ENCODE results near the gene ATXN7L3B.
A peak's percentile ranks its signal among the peaks of the same experiment; 100 is the strongest.

ATXN7L3B gene

DNA sequence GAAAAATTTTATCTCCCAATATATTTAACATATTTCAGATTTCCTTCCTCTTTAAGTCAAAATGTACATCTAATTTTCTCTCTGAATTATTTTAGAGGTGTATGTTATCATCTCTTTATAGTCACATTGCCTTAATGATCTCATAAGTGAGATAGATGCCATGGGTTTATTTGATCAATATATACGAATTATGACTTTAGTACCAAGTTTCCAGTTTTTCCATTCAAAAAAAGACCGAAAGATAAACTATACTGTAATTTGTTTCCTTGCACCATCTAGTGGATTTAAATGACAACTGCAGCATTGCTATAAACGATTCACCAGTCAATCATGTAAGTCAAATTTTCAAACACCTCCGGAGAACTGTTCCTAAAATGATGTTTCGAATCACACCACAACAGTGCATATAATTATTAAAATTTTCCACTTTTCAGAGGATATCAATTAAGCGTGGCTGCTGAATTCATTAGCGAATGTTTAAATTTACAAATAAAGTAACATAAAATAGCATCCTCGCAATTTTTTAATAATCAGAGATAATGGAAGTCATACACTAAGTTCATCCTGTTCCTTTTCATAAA, 419 bp upstream of the ATXN7L3B start:
- Mint-ChIP-seq H3K36me3 (peaks cover 23% of the 10 kb centered on the region), H3K4me1 (peaks cover 44% of the 10 kb centered on the region), H3K4me3 (peak overlapping the region; percentile 95), H3K27me3 (no peaks in the 10 kb centered on the region), H3K9me3 (no peaks in the 10 kb centered on the region), H3K27ac (peak overlapping the region; percentile 99)
- ATAC-seq = peak; percentile 71

DNA sequence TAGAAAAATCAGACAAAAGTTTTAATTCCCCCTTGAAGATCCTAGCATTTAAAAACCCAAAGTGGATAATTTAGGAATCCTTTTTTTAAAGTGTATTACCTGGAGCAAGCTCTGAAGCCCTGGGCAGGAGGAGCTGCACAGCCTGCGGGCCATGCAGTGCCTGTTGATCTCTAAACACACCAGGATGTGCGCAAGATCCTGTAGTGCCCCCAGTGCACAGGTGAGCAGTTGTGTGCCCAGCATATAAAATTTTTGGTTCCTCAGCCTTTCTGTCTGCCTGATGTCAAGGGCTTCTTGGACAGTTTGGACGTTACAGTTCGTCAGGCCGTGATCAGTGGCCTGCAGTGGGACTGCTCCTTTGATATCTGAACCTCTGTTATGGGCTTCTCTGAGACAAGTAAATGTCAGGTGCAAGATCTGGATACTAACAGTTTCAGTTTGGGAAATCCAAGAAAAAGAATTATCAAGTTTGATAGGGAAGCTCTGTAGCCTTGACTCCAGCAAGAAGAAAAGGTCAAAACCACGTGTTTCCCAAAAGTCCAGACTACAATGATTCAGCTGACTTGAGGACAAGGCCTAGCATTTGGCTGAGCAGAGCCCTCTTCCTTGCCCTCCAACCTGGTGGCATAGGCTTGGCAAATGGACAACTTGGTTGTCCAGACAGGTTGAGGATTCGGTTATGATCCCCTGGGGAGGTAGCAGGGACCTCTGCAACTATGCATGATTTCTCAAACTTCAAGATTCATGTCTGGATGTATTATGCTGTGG, 1.0 kb downstream of the ATXN7L3B start:
- peaks cover 23% of the 10 kb centered on the region for H3K36me3 Mint-ChIP-seq
- no peaks in the 10 kb centered on the region for H3K27me3 Mint-ChIP-seq
- peak; percentile 35 for ATAC-seq
- H3K9me3 Mint-ChIP-seq = no peaks in the 10 kb centered on the region
- H3K4me1 Mint-ChIP-seq = peaks cover 47% of the 10 kb centered on the region
- H3K4me3 Mint-ChIP-seq = peak overlapping the region; percentile 95
- H3K27ac Mint-ChIP-seq = peak overlapping the region; percentile 99

GRCh38 chr12:74539261-74539660, 1.6 kb downstream of the ATXN7L3B start:
- ATAC-seq = no peak
- Mint-ChIP-seq H3K27me3 (no peaks in the 10 kb centered on the region), H3K27ac (peak overlapping the region; percentile 99), H3K36me3 (peaks cover 23% of the 10 kb centered on the region), H3K9me3 (no peaks in the 10 kb centered on the region), H3K4me3 (peak overlapping the region; percentile 95), H3K4me1 (peaks cover 47% of the 10 kb centered on the region)

- H3K27ac Mint-ChIP-seq = peak overlapping the region; percentile 99
- ATAC-seq = no peak
- no peaks in the 10 kb centered on the region for H3K27me3 Mint-ChIP-seq
- no peaks in the 10 kb centered on the region for H3K9me3 Mint-ChIP-seq
- peaks cover 47% of the 10 kb centered on the region for H3K4me1 Mint-ChIP-seq
- H3K4me3 Mint-ChIP-seq = peak overlapping the region; percentile 95
- peaks cover 23% of the 10 kb centered on the region for H3K36me3 Mint-ChIP-seq
Observed at GRCh38 chr12:74539765-74540526, 2.3 kb downstream of the ATXN7L3B start.

DNA sequence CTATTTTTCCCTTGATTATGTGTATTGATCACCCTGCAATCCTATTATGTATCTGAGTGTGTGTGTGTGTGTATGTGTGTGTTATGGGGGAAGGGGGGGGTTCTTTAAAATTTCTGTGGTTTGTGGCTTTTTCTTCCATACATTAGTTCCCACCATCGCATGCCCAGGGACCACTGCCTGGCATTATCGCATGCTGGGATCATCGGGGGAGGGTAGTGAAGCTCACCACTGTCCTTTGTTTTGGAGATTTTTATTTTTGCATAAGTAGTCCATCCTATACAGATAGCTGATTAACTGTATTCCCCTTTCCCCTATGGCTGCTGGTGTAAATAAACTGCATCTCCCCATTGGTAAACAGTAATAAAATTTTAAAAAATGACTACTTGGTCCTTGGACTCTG, 3.4 kb downstream of the ATXN7L3B start:
- no peak for ATAC-seq
- H3K9me3 Mint-ChIP-seq = no peaks in the 10 kb centered on the region
- peaks cover 47% of the 10 kb centered on the region for H3K4me1 Mint-ChIP-seq

DNA sequence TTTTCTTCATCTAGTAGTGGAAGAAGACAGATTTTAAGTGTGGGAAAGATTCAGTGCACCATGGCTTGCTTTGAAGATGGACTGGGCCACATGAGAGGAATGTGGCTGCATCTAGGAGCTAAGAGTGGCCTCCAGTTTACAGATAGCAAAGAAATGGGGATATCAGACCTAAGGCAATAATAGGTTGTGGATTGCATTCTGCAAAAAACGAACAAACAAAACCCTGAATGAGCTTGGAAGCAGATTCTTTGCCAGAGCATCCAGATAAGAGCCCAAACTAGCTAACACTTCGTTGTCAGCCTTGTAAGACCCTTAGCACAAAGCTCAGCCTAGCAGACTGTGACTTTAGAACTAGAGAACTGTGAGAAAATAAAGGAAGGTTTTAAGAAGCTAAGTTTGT, 9.6 kb downstream of the ATXN7L3B start:
- H3K4me1 Mint-ChIP-seq = peaks cover 3% of the 10 kb centered on the region
- H3K36me3 Mint-ChIP-seq = no peaks in the 10 kb centered on the region
- ATAC-seq = no peak
- H3K9me3 Mint-ChIP-seq = no peaks in the 10 kb centered on the region
- no peak overlapping the region for H3K27ac Mint-ChIP-seq
- no peak overlapping the region for H3K4me3 Mint-ChIP-seq
- no peaks in the 10 kb centered on the region for H3K27me3 Mint-ChIP-seq

More for the DNA sequence above, 3.4 kb downstream of the ATXN7L3B start:
- H3K36me3 Mint-ChIP-seq = peaks cover 23% of the 10 kb centered on the region
- no peaks in the 10 kb centered on the region for H3K27me3 Mint-ChIP-seq
- H3K4me3 Mint-ChIP-seq = no peak overlapping the region
- peak overlapping the region; percentile 99 for H3K27ac Mint-ChIP-seq

DNA sequence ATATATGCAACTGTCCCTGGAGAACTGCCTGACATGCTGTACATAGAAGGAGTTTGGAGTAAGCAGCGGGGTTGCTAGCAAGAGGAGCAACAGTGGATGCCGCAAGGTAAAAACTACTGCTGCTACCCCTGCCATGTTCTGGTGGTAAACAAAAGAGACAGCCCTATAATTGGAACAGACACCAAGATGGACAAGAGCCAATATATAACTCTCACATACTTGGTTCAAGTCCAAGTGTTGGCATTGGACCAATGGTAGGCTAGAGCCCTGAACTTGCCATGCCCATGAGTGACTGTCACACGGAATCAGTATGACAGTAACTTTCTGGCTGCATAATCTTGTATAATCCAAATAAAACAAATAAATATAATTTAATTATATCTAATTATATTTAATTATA, 13.7 kb downstream of the ATXN7L3B start:
- no peaks in the 10 kb centered on the region for H3K36me3 Mint-ChIP-seq
- H3K27ac Mint-ChIP-seq = no peak overlapping the region
- H3K9me3 Mint-ChIP-seq = no peaks in the 10 kb centered on the region
- no peak overlapping the region for H3K4me3 Mint-ChIP-seq
- no peak for ATAC-seq
- H3K27me3 Mint-ChIP-seq = peaks cover 6% of the 10 kb centered on the region
- peaks cover 4% of the 10 kb centered on the region for H3K4me1 Mint-ChIP-seq

- peaks cover 4% of the 10 kb centered on the region for H3K4me1 Mint-ChIP-seq
- peaks cover 9% of the 10 kb centered on the region for H3K27me3 Mint-ChIP-seq
- ATAC-seq = no peak
- H3K36me3 Mint-ChIP-seq = no peaks in the 10 kb centered on the region
- no peaks in the 10 kb centered on the region for H3K9me3 Mint-ChIP-seq
- no peak overlapping the region for H3K27ac Mint-ChIP-seq
- no peak overlapping the region for H3K4me3 Mint-ChIP-seq
Observed at GRCh38 chr12:74552201-74552600, 14.6 kb downstream of the ATXN7L3B start.

DNA sequence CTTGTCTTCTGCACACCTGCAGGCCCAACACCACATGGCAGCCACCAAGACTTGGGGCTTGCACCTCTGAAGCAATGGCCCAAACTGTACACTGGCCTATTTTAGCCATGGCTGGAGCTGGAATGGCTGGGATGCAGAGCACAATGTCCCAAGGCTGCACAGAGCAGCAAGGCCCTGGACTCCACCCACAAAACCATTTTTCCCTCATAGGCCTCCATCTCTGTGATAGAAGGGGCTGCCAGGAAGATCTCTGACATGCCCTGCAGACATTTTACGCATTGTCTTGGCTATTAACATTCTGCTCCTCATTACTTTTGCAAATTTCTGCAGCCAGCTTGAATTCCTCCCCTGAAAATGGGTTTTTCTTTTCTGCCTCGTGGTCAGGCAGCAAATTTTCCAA, 22.1 kb downstream of the ATXN7L3B start:
- H3K27me3 Mint-ChIP-seq = peaks cover 9% of the 10 kb centered on the region
- no peak overlapping the region for H3K4me3 Mint-ChIP-seq
- H3K4me1 Mint-ChIP-seq = no peaks in the 10 kb centered on the region
- no peaks in the 10 kb centered on the region for H3K36me3 Mint-ChIP-seq
- H3K27ac Mint-ChIP-seq = no peak overlapping the region
- ATAC-seq = no peak
- H3K9me3 Mint-ChIP-seq = no peaks in the 10 kb centered on the region

GRCh38 chr12:74563927-74564326, 26.3 kb downstream of the ATXN7L3B start:
- no peaks in the 10 kb centered on the region for H3K36me3 Mint-ChIP-seq
- no peaks in the 10 kb centered on the region for H3K9me3 Mint-ChIP-seq
- peaks cover 8% of the 10 kb centered on the region for H3K27me3 Mint-ChIP-seq
- no peaks in the 10 kb centered on the region for H3K4me1 Mint-ChIP-seq
- no peak for ATAC-seq
- H3K4me3 Mint-ChIP-seq = no peak overlapping the region
- H3K27ac Mint-ChIP-seq = no peak overlapping the region

DNA sequence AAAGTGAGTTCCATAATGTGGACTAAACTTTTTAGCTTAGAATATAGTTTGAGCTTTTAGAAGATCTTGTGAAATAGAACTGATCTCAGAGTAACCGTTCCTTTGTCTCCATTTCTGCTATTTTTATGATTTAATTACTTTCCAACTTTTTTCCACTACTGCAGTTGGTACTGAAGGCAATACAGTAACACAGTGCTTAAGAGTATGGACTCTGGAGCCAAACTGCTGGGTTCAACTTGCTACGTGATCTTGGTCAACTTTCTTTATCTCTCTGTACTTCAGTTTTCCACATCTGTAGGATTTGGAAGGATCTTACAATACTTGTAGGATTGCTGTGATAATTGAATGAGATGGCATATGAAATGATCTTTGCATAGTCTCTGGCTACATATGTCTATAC, 40.9 kb downstream of the ATXN7L3B start:
- no peaks in the 10 kb centered on the region for H3K36me3 Mint-ChIP-seq
- H3K4me3 Mint-ChIP-seq = no peak overlapping the region
- no peak for ATAC-seq
- H3K9me3 Mint-ChIP-seq = no peaks in the 10 kb centered on the region
- H3K27ac Mint-ChIP-seq = no peak overlapping the region
- no peaks in the 10 kb centered on the region for H3K4me1 Mint-ChIP-seq
- H3K27me3 Mint-ChIP-seq = no peaks in the 10 kb centered on the region

DNA sequence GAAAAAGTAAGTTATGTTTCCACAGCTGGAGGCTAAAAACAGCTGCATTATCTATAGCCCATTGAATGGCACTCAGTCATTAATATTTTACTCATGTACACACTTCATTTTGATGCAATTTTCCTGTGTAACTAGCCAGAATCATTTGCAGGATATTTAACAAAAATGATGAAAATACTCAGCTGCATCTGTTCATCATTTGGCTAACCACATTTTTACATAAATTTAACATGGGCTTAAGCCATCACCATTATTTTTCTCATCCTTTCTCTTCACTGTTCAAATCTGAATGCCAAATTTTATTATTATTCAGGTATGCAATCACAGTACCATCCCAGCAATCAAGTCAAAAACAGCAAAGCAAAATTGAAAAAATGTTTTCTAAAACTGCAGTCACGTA, 41.8 kb downstream of the ATXN7L3B start:
- H3K4me1 Mint-ChIP-seq = no peaks in the 10 kb centered on the region
- no peak overlapping the region for H3K4me3 Mint-ChIP-seq
- H3K36me3 Mint-ChIP-seq = no peaks in the 10 kb centered on the region
- no peaks in the 10 kb centered on the region for H3K9me3 Mint-ChIP-seq
- no peaks in the 10 kb centered on the region for H3K27me3 Mint-ChIP-seq
- no peak overlapping the region for H3K27ac Mint-ChIP-seq
- ATAC-seq = no peak

- Mint-ChIP-seq H3K27me3 (no peaks in the 10 kb centered on the region), H3K27ac (no peak overlapping the region), H3K9me3 (no peaks in the 10 kb centered on the region), H3K4me1 (no peaks in the 10 kb centered on the region), H3K36me3 (no peaks in the 10 kb centered on the region), H3K4me3 (no peak overlapping the region)
- ATAC-seq = no peak
Observed at GRCh38 chr12:74579981-74580380, 42.3 kb downstream of the ATXN7L3B start.

GRCh38 chr12:74581439-74581838, 43.8 kb downstream of the ATXN7L3B start:
- Mint-ChIP-seq H3K4me1 (no peaks in the 10 kb centered on the region), H3K27me3 (no peaks in the 10 kb centered on the region), H3K36me3 (no peaks in the 10 kb centered on the region), H3K27ac (no peak overlapping the region), H3K9me3 (no peaks in the 10 kb centered on the region), H3K4me3 (no peak overlapping the region)
- ATAC-seq = no peak

DNA sequence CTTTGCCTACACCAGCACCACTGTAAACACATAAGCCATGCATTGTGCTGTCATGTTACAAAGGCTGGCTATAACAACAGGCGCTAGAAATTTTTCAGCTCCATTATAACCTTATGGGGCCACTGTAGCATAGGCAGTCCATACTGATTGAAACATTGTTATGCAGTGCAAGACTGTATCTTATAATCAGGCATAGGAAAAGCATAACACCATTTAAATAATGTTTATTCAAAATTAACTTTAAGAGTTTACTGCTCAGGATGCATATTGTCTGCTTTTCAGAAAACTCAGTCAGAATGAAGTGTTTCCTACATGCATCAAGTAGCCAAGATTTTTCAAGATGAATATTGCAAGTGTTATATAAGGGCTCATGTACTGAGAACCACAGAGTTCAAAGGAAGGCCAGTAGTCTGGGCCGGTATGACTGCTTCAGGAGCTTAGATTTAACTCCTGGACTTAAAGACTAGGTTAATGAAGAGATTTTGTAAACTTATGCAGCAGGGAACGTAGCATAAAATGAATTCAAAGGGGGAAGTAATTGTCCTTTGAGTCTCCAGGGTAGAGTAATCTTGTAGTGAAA, 46.9 kb downstream of the ATXN7L3B start:
- no peaks in the 10 kb centered on the region for H3K36me3 Mint-ChIP-seq
- H3K4me1 Mint-ChIP-seq = no peaks in the 10 kb centered on the region
- no peaks in the 10 kb centered on the region for H3K27me3 Mint-ChIP-seq
- no peak for ATAC-seq
- H3K4me3 Mint-ChIP-seq = no peak overlapping the region
- no peak overlapping the region for H3K27ac Mint-ChIP-seq
- no peaks in the 10 kb centered on the region for H3K9me3 Mint-ChIP-seq

Measured in stimulated activated memory B cell treated with anti-CD40 and anti-IgM and Interleukin-4, amounts not matched to agents 10 μg/mL and 1 μg/mL and 100 μg/mL, for 72 hours (primary cell).